ENCODE data around the gene DAD1.

DNA sequence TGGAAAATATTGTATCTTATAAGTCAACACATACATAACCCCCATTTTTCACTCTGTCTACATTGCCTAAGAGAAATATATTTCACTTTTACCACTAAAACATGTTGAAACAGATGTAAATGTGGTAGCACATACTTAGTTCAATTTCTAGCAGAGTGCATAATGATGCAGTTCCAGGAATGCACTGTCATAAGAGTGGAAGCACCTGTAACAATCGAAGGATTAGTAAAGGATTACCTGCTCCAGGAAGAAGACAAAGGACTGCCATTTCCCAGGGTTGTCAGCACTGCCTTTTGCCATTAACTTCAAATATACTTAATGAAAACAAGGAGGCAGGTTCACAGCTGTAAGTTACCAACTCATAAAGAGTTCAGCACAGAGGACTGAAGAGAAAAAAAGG is 24.6 kb downstream of the DAD1 start:
- TF ChIP-seq, protein P1, sequence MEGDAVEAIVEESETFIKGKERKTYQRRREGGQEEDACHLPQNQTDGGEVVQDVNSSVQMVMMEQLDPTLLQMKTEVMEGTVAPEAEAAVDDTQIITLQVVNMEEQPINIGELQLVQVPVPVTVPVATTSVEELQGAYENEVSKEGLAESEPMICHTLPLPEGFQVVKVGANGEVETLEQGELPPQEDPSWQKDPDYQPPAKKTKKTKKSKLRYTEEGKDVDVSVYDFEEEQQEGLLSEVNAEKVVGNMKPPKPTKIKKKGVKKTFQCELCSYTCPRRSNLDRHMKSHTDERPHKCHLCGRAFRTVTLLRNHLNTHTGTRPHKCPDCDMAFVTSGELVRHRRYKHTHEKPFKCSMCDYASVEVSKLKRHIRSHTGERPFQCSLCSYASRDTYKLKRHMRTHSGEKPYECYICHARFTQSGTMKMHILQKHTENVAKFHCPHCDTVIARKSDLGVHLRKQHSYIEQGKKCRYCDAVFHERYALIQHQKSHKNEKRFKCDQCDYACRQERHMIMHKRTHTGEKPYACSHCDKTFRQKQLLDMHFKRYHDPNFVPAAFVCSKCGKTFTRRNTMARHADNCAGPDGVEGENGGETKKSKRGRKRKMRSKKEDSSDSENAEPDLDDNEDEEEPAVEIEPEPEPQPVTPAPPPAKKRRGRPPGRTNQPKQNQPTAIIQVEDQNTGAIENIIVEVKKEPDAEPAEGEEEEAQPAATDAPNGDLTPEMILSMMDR (IDR thresholded peaks at IDR 0.05; ENCODE audit: low read depth, low read length), result no peak
- no peak for TF ChIP-seq EZH2phosphoT487 (IDR thresholded peaks at IDR 0.05; ENCODE audit: low read depth)
